Activated T-helper 1 cell treated with anti-CD3 and anti-CD28 coated beads, Interleukin-12 subunit alpha, Interleukin-12 subunit beta, Interleukin-2, Interleukin-4 antibody, amounts not matched to agents 30 ng/mL and 10 ng/mL and 1 ng/mL, durations not matched to agents 14 hours and 24 hours and 36 hours (primary cell): ENCODE results near the gene ADM2. TPM values are rescaled to one million over a fixed set of nuclear protein-coding genes. Genes with fewer than 3 reads are reported as not detected.

Source experiments
- DNase-seq: peaks from one replicate; pipeline ENCODE4 v3.0.0; 2021; ENCODE audit warnings: low spot score
- H3K27ac Mint-ChIP-seq: one replicate; pipeline ENCODE4 v1.8.0; 2021; ENCODE audit warnings: mild to moderate bottlenecking, mixed read lengths
- H3K27me3 Mint-ChIP-seq: one replicate; pipeline ENCODE4 v1.8.0; 2022; ENCODE audit warnings: mild to moderate bottlenecking, moderate library complexity, mixed read lengths; ENCODE audit not compliant: insufficient read depth
- H3K36me3 Mint-ChIP-seq: one replicate; pipeline ENCODE4 v1.8.0; 2021; ENCODE audit warnings: low read depth, mixed read lengths
- H3K4me1 Mint-ChIP-seq: one replicate; pipeline ENCODE4 v1.8.0; 2021; ENCODE audit warnings: low read depth, mixed read lengths
- H3K4me3 Mint-ChIP-seq: one replicate; pipeline ENCODE4 v1.8.0; 2021; ENCODE audit warnings: mild to moderate bottlenecking, moderate library complexity, mixed read lengths
- H3K9me3 Mint-ChIP-seq: one replicate; pipeline ENCODE4 v1.8.0; 2021; ENCODE audit warnings: mixed read lengths
- intact Hi-C: fragments of 100-400 bp; cut with micrococcal nuclease; formaldehyde crosslinking; loops from one replicate; pipeline ENCODE4 v1.15.1; 2024
- total RNA-seq: library from RNA; stranded (reverse); gene quantifications from 2 replicates; pipeline ENCODE4 v1.2.3, GENCODE V29; 2022

Gene ADM2
- total RNA-seq, 1 donor from 2014 or later = 4.9 TPM

GRCh38 chr22:50503475-50504145 is 22.3 kb downstream of the ADM2 start:
- H3K4me3 Mint-ChIP-seq = no peak overlapping the region
- no peaks in the 10 kb centered on the region for H3K9me3 Mint-ChIP-seq
- intact Hi-C loops = no loop called here
- peaks cover 4% of the 10 kb centered on the region for H3K36me3 Mint-ChIP-seq
- DNase-seq = no peak
- no peak overlapping the region for H3K27ac Mint-ChIP-seq
- no peaks in the 10 kb centered on the region for H3K27me3 Mint-ChIP-seq
- H3K4me1 Mint-ChIP-seq = peaks cover 4% of the 10 kb centered on the region

- Mint-ChIP-seq H3K9me3 (no peaks in the 10 kb centered on the region), H3K27me3 (no peaks in the 10 kb centered on the region), H3K36me3 (peaks cover 7% of the 10 kb centered on the region), H3K27ac (no peak overlapping the region), H3K4me1 (peaks cover 11% of the 10 kb centered on the region), H3K4me3 (peak overlapping the region; percentile 59)
- no peak for DNase-seq
- intact Hi-C loops = no loop called here
Observed at GRCh38 chr22:50504369-50505211, 23.2 kb downstream of the ADM2 start.

DNA sequence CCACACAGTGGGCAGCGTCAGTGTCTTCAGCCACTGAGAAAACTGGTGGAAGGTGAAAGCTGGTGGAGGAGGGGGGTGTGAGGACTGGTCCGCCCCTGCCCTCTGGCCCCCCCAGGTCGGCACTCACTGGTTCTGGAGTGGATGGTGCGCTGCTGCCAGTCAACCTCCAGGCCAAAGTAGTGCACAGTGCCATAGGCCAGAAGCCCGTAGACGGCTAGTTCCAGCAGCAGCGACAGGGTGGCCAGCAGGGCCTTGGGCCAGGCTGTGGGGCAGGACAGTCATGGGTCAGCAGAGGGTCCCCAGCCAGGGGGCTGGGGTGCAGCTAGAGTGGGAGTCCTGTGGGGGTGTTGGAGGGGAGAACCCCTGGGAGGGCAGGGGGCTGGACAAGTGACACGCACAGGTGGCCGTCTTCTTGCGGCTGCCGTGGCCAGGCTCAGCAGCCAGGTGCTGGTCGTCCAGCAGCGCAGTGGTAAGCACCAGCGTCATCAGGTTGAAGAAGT is 24.0 kb downstream of the ADM2 start:
- intact Hi-C loops = no loop called here
- Mint-ChIP-seq H3K4me3 (peak overlapping the region; percentile 59), H3K9me3 (no peaks in the 10 kb centered on the region)

GRCh38 chr22:50505776-50506610 is 24.6 kb downstream of the ADM2 start:
- Mint-ChIP-seq H3K4me3 (peak overlapping the region; percentile 96), H3K27ac (no peak overlapping the region), H3K36me3 (peaks cover 7% of the 10 kb centered on the region), H3K4me1 (peaks cover 13% of the 10 kb centered on the region), H3K27me3 (no peaks in the 10 kb centered on the region), H3K9me3 (no peaks in the 10 kb centered on the region)
- intact Hi-C loops = no loop called here
- no peak for DNase-seq

More for the DNA sequence above, 24.0 kb downstream of the ADM2 start:
- no peak for DNase-seq
- Mint-ChIP-seq H3K4me1 (peaks cover 13% of the 10 kb centered on the region), H3K36me3 (peaks cover 7% of the 10 kb centered on the region), H3K27ac (no peak overlapping the region), H3K27me3 (no peaks in the 10 kb centered on the region)

DNA sequence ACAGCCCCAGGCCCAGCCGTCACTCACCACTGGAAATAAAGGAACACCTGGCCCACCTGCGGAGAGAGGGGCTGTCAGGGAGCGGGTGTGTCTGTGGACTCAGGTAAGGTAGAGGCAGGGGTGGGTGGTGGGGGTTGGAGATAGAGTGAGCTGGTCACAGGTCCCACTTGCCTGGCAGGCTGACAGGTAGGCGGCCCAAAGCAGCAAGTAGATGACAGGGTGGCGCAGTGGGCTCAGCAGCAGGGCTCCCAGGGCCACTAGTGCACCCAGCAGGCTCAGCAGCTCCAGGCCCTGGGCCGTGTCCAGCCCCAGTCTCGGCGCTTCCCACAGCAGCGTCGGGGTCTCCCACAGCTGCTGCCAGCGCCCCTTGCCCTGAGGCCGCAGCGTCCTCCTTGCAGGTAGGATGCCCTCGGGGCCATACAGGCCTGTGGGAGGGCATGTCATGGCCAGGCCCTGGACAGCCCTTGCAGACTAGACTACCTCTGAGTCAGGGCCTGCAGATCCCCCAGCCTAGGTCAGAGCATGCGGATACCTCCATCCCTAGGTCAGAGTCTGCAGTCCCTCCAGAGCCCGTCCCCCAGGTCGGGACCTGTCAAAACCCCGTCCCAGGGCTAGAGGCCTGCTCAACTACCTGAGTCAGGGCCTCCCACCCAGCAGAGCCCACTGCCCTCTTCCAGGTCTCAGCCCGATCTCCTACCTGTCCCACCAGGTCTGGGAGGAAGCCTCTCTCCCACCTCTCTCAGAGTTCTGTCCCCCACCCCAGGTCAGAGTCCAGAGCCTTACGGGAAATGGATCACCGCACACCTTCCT is 25.5 kb downstream of the ADM2 start:
- H3K27me3 Mint-ChIP-seq = no peaks in the 10 kb centered on the region
- intact Hi-C loops = loop anchor here (1.0 kb wide), 2 partner anchors 26 to 32 kb away; partner anchors contain the start of genes ADM2 and SBF1
- peaks cover 13% of the 10 kb centered on the region for H3K4me1 Mint-ChIP-seq
- H3K9me3 Mint-ChIP-seq = no peaks in the 10 kb centered on the region
- peak overlapping the region; percentile 96 for H3K4me3 Mint-ChIP-seq
- H3K27ac Mint-ChIP-seq = peak overlapping the region; percentile 82
- no peak for DNase-seq
- H3K36me3 Mint-ChIP-seq = peaks cover 7% of the 10 kb centered on the region

- Mint-ChIP-seq H3K27ac (peak within 1 kb of the TSS; percentile 95), H3K9me3 (no peaks in the 10 kb centered on the region), H3K4me3 (peak within 1 kb of the TSS; percentile 96), H3K4me1 (peaks cover 18% of the 10 kb centered on the region), H3K36me3 (peaks cover 13% of the 10 kb centered on the region), H3K27me3 (no peaks in the 10 kb centered on the region)
- peak; percentile 88 for DNase-seq
- intact Hi-C loops = loop anchor here (1.0 kb wide), 2 partner anchors 26 to 32 kb away; partner anchors contain the start of genes ADM2 and SBF1
Observed at GRCh38 chr22:50507421-50507990, 26.2 kb downstream of the ADM2 start, which contains the start of gene LMF2. Gene LMF2 (minus strand): TSS chr22:50507702. CDS start chr22:50507675, 27 bp downstream.

- no peaks in the 10 kb centered on the region for H3K27me3 Mint-ChIP-seq
- peak; percentile 97 for DNase-seq
- peaks cover 13% of the 10 kb centered on the region for H3K36me3 Mint-ChIP-seq
Observed at GRCh38 chr22:50507991-50508884, 26.9 kb downstream of the ADM2 start, which contains the start of gene NCAPH2. Gene NCAPH2 (plus strand): TSS chr22:50508224. CDS start chr22:50508338, 114 bp downstream.

DNA sequence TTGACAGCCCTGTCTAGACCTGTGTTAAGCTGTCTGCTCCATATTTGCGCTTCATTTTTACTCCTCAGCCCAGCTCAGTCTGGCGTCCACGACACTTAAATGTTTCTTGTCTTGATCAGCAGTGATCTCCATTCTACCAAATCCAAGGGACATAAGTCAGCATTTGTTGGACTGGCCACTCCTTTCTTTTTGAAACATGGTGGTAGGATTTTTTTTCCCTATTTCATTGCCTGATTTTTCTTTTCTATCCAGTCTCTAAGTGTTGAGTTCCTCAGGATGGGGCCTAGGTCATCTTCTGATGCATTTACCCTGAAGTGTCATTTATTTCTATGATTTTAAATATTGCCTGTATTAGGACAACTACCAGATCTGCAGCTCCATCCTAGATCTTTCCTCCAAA is 27.6 kb downstream of the ADM2 start:
- no peak for DNase-seq
- H3K27ac Mint-ChIP-seq = peak overlapping the region; percentile 94
- no peaks in the 10 kb centered on the region for H3K27me3 Mint-ChIP-seq
- intact Hi-C loops = loop anchor here (1.0 to 2.0 kb wide), 8 partner anchors 16 to 308 kb away; partner anchors contain the start of genes ARSA, CHKB, PPP6R2 and SCO2
- no peaks in the 10 kb centered on the region for H3K9me3 Mint-ChIP-seq
- peaks cover 24% of the 10 kb centered on the region for H3K4me1 Mint-ChIP-seq
- peaks cover 13% of the 10 kb centered on the region for H3K36me3 Mint-ChIP-seq
- peak overlapping the region; percentile 92 for H3K4me3 Mint-ChIP-seq

More at GRCh38 chr22:50507991-50508884, 26.9 kb downstream of the ADM2 start, which contains the start of gene NCAPH2:
- Mint-ChIP-seq H3K4me3 (peak within 1 kb of the TSS; percentile 96), H3K27ac (peak within 1 kb of the TSS; percentile 95), H3K9me3 (no peaks in the 10 kb centered on the region), H3K4me1 (peaks cover 24% of the 10 kb centered on the region)
- intact Hi-C loops = loop anchor here (1.0 to 2.0 kb wide), 10 partner anchors 17 to 307 kb away; partner anchors contain the start of genes ADM2, ARSA, CHKB and PPP6R2

DNA sequence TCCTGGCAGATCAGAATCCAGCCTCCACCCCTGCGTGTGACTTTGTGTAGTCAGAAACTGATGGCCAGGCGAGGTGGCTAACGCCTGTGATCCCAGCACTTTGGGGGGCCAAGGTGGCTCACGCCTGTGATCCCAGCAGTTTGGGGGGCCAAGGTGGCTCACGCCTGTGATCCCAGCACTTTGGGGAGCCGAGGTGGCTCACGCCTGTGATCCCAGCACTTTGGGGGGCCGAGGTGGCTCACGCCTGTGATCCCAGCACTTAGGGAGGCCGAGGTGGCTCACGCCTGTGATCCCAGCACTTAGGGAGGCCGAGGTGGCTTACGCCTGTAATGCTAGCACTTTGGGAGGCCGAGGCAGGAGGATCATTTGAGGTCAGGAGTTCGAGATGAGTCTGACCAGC is 31.8 kb downstream of the ADM2 start:
- intact Hi-C loops = no loop called here
- Mint-ChIP-seq H3K4me3 (no peak overlapping the region), H3K36me3 (peaks cover 20% of the 10 kb centered on the region), H3K27ac (no peak overlapping the region), H3K4me1 (peaks cover 37% of the 10 kb centered on the region), H3K9me3 (no peaks in the 10 kb centered on the region), H3K27me3 (no peaks in the 10 kb centered on the region)
- DNase-seq = no peak

GRCh38 chr22:50516068-50516467 is 34.7 kb downstream of the ADM2 start:
- intact Hi-C loops = no loop called here
- H3K27ac Mint-ChIP-seq = no peak overlapping the region
- H3K27me3 Mint-ChIP-seq = no peaks in the 10 kb centered on the region
- peaks cover 24% of the 10 kb centered on the region for H3K4me1 Mint-ChIP-seq
- no peak overlapping the region for H3K4me3 Mint-ChIP-seq
- H3K36me3 Mint-ChIP-seq = peaks cover 22% of the 10 kb centered on the region
- no peaks in the 10 kb centered on the region for H3K9me3 Mint-ChIP-seq
- no peak for DNase-seq
